ENCODE measurements around the gene PLAU. TPM values are rescaled to one million over a fixed set of nuclear protein-coding genes. Genes with fewer than 3 reads are reported as not detected.

PLAU gene
- total and polyA plus RNA-seq, 9 of the 15 experiments (the other 6 are each of a cell fraction or from before 2014, with no cell fraction given): 2.1 to 16.9 (median 3.3) TPM

GRCh38 chr10:73879296-73880173, 31.4 kb upstream of the PLAU start (continued):
- no peak for TF ChIP-seq FOXP4 (CRISPR knock-in tag; IDR thresholded peaks at IDR 0.05; ENCODE audit: borderline replicate concordance)
- TF ChIP-seq TCF7L2 (IDR thresholded peaks at IDR 0.05; ENCODE audit: low read depth, low read length): no peak
- no peak for TF ChIP-seq ZNF551 (CRISPR knock-in tag; IDR thresholded peaks at IDR 0.05)
- peak in 1 of 2 experiments; percentile 66; a peak in 2 of 4 replicates for TF ChIP-seq KDM1A (IDR thresholded peaks at IDR 0.05)
- TF ChIP-seq ZNF121 (CRISPR knock-in tag; conservative IDR thresholded peaks at IDR 0.05): no peak
- TF ChIP-seq BCL6 (CRISPR knock-in tag; IDR thresholded peaks at IDR 0.05): no peak
- TF ChIP-seq ZNF253 (CRISPR knock-in tag; conservative IDR thresholded peaks at IDR 0.05): no peak
- TF ChIP-seq PCBP1 (IDR thresholded peaks at IDR 0.05; ENCODE audit: low read depth, low read length, poor library complexity, severe bottlenecking): no peak
- peak; percentile 96 for TF ChIP-seq CC2D1A (IDR thresholded peaks at IDR 0.05)
- no peak for TF ChIP-seq SMAD1 (IDR thresholded peaks at IDR 0.05; ENCODE audit: low read depth, low read length, partially characterized antibody)
- TF ChIP-seq KLF6 (CRISPR knock-in tag; IDR thresholded peaks at IDR 0.05; ENCODE audit: borderline replicate concordance): no peak
- peak; percentile 74 for TF ChIP-seq DPF2 (IDR thresholded peaks at IDR 0.05)
- no peak for TF ChIP-seq ZNF274 (IDR thresholded peaks at IDR 0.05; ENCODE audit: borderline replicate concordance, low read depth, low read length)
- TF ChIP-seq YBX1 (IDR thresholded peaks at IDR 0.05): no peak
- TF ChIP-seq SNIP1 (IDR thresholded peaks at IDR 0.05; ENCODE audit: low read depth): no peak
- no peak for TF ChIP-seq NFXL1 (CRISPR knock-in tag; IDR thresholded peaks at IDR 0.05)
- TF ChIP-seq, protein P1, sequence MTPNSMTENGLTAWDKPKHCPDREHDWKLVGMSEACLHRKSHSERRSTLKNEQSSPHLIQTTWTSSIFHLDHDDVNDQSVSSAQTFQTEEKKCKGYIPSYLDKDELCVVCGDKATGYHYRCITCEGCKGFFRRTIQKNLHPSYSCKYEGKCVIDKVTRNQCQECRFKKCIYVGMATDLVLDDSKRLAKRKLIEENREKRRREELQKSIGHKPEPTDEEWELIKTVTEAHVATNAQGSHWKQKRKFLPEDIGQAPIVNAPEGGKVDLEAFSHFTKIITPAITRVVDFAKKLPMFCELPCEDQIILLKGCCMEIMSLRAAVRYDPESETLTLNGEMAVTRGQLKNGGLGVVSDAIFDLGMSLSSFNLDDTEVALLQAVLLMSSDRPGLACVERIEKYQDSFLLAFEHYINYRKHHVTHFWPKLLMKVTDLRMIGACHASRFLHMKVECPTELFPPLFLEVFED (CRISPR knock-in tag; conservative IDR thresholded peaks at IDR 0.05): no peak
- no peak for TF ChIP-seq ZNF23 (CRISPR knock-in tag; IDR thresholded peaks at IDR 0.05)
- TF ChIP-seq TEAD1 (CRISPR knock-in tag; IDR thresholded peaks at IDR 0.05): peak in 1 of 2 experiments; percentile 64; a peak in 1 of 4 replicates
- TF ChIP-seq TEAD2 (tag; IDR thresholded peaks at IDR 0.05): no peak
- 0 out of 2 replicates have a peak, but pooled peaks have one; percentile 28 for TF ChIP-seq MTA2 (IDR thresholded peaks at IDR 0.05; ENCODE audit: low read depth)
- peak; percentile 75 for TF ChIP-seq SP1 (CRISPR knock-in tag; IDR thresholded peaks at IDR 0.05)
- TF ChIP-seq GTF2E2 (tag; IDR thresholded peaks at IDR 0.05): no peak
- TF ChIP-seq, protein P2, sequence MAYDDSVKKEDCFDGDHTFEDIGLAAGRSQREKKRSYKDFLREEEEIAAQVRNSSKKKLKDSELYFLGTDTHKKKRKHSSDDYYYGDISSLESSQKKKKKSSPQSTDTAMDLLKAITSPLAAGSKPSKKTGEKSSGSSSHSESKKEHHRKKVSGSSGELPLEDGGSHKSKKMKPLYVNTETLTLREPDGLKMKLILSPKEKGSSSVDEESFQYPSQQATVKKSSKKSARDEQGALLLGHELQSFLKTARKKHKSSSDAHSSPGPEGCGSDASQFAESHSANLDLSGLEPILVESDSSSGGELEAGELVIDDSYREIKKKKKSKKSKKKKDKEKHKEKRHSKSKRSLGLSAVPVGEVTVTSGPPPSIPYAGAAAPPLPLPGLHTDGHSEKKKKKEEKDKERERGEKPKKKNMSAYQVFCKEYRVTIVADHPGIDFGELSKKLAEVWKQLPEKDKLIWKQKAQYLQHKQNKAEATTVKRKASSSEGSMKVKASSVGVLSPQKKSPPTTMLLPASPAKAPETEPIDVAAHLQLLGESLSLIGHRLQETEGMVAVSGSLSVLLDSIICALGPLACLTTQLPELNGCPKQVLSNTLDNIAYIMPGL (CRISPR knock-in tag; IDR thresholded peaks at IDR 0.05): peak; percentile 51; the same call in 1 of the 2 replicates
- no peak for TF ChIP-seq ZNF232 (CRISPR knock-in tag; IDR thresholded peaks at IDR 0.05)

Measured in K562 (cell line).